HG02678 (cell line): Measurements from ENCODE around the gene FTO.
A peak's percentile ranks its signal among the peaks of the same experiment; 100 is the strongest.

ENCODE experiments used
- ATAC-seq: cut with Tn5 transposase; IDR thresholded peaks from one replicate; pipeline ENCODE4 v1.9.1; 2021; ENCODE audit warnings: mild to moderate bottlenecking, moderate library complexity; ENCODE audit not compliant: unreplicated experiment

The FTO gene

DNA sequence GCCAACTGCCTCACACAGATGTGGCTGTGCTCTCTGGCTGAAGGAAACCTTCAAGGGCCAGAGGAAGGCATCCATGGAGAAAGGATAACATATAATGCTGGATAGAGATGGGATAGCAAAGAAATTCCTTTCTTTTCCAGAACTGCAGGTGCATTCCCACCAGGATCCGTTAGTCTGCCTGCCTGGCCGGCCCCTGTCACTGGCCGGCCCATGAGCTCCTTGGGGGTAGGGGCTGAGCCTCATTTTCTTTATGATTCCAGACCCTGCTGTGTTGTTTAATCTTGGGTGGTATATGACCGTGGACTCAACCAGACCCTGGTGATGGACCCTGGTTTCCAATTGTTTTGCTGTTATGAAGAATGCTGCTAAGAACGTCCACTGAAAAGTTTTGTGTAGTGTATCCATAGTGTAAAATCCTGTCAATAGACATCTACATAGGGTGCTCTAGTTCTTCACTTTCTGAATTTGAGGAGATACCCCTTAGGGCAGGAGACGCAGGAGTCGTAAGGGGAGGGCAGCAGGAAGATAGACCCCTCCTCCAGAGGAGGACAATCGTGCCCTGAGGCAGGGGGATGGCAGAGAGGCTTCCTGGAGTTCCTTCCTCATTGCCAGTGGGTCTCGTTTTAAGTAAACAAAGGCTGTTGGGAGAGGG, 489.2 kb downstream of the FTO start:
- no peak for ATAC-seq

DNA sequence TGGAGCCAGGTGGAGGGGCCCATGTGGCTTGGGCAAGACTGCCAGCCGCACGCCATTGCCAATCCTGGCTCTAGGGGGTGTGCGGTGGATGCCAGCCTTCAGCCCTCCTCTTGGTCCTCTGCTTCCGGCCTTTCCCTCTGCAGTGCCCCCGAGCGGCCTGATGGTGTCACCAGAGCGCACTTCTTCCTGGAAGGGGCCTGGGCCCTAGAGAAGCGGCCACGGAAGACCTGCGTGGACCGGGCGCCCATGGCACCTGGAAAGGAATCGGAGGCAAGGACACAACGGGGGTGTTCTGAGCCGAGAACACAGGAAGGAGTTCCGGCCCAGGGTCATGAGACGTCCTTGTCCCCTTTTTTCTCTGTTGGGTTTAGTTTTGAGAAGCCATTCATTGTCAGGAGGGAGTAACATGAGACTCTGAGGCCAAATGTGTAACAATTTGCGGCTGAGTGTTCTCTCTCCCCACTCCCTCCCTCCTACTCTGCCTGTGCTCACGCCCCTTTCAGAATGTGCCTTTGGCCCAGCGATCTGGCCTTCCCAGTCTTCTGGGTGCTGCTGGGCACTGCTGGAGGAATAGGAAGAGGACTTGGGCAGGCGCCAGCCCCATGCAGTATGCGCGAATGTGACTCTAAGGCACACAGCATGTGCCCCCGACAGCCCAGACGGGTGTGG, 489.8 kb downstream of the FTO start:
- ATAC-seq, result peak; percentile 95

DNA sequence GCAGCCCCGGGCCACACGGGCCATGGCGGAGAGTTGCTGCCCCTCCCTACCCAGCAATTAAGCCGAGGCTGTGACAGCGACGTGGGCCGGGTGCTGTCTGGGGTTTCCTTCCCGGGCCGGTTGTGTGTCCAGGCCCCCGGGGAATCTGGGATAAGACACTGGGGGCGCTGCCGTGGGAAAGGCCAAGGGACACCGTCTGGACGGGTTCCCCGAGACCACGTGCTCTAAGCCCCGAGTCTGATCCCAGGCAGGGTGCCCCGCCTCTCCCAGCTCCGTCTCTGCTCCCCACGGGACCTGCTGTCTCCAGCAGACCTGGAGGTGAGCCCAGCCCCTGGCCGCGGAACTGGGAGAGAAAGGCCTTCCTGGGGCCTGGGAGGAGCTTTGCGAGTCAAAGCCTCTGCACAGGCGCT, 490.4 kb downstream of the FTO start:
- no peak for ATAC-seq

DNA sequence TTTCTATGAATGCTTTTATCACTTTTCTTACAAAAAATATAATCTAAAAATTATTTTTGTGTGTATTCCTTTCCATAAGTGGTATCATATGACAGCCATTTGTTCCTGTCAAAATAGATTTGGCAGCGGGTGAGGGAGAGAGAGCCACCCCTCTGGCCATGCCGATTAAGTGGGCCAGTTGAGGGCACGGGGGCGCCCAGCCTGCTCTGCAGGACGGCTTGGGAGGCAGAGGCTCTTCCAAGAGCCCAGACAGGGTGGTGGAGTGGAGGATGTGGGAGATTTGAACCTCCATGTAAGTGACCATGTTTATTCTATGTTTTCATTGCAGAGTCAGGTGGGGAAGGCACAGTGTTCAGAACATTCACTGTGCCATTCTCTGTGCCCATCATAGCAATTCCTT, 493.8 kb downstream of the FTO start:
- no peak for ATAC-seq

DNA sequence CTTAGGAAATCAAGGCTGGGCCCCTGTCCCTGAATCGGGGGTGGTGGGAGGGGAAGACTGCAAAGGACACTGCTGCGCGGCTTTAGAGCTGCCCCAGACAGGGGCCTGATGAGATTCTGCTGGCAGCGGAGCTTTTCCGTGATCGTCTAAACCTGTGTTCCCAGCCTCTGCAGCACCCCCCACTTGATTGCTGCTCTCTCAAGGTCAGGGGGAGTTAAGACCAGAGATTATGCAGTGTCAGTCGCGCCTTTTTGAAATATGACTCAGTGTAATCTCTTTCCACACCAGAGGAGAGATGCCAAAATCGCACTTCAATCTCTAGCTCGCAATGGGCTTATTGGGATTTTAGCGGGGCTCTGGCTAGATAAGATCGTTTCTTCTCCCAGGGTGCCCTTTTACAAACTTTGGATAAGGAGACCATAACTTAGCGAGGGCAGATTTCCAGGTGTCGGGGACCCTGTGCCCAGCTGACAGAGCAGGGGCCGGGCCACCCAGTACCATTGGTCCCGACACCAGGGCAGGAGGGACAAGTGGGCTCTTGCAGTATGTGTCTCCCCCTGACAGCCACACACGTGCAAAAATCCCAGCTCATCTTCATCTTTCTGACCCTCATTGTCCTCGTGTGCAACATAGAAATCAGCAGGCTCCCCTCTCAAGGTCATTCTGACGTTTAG, 495.7 kb downstream of the FTO start:
- ATAC-seq, result no peak

DNA sequence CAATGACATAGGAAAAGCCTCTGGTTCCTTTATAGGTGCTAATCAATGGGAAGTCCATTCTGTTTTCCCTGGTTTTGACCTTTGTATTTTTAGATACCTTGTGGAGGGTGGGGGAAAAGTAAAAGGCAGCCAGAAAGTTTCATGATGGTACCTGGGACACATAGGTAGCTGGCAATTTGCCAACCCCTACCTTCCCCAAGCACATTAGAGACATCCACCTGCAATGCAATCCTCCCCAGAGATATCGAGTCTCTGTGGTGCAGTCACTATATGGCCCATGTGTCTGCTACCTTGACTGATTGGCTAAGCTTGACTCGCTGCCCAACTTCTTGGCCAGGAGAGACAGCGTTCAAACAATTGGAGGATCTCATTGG, 496.2 kb downstream of the FTO start:
- ATAC-seq, result no peak

DNA sequence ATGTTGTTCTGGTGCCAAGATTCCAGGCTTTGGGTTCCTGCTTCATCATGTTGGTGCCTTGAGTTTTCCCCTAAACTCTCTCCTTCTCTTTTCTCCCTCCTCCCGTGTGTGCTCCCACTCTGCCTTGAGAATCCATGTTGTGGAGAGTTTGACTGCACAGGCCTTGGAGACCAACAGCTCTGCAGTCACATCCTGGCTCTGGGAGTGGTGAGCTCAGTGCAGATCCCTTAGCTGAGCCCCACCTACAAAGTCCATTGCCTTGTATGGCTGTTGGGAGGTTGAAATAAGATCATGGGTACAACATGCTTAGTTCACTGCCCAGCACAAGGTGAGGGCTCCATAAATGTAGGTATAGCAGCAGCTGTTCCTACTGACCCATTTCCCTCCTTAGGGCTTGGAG, 496.8 kb downstream of the FTO start:
- no peak for ATAC-seq

DNA sequence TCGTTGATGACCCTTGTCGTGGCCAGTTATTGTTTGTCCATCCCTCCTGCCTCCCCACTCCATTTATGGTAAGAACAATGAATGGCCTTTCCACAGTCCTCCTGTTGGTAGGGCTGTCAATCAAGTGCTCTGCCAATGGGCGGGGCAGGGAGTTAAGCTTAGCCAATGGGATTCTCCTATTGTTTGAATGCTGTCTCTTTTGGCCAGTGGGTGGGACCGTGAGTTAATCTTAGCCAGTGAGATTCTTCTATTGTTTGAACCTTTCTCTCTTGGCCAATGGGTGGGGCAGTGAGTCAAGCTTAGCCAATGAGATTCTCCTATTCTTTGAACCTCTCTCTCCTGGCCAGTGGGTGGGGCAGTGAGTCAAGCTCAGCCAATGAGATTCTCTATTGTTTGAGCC, 497.2 kb downstream of the FTO start:
- no peak for ATAC-seq
